GM13976 (cell line): Measurements from ENCODE around the gene PDZD4.

Experiments used
- DNase-seq: peaks from one replicate; pipeline ENCODE4 v3.0.0; 2012; ENCODE audit warnings: low spot score
- in situ Hi-C: fragments of 300-500 bp; cut with MboI; formaldehyde crosslinking; loops from one replicate; pipeline ENCODE4 v1.12.0; 2022; ENCODE audit warnings: low sequenced_read_pairs, mixed read lengths, inconsistent platforms; ENCODE audit not compliant: unreplicated experiment
- TF ChIP-seq, protein P1 (sequence below): IDR thresholded peaks from 2 replicates; pipeline ENCODE4 v1.5.1; 2012; ENCODE audit warnings: borderline replicate concordance, mild to moderate bottlenecking; ENCODE audit not compliant: insufficient read depth; ENCODE audit errors: extremely low read depth, missing control alignments, control extremely low read depth

Gene PDZD4, protein sequence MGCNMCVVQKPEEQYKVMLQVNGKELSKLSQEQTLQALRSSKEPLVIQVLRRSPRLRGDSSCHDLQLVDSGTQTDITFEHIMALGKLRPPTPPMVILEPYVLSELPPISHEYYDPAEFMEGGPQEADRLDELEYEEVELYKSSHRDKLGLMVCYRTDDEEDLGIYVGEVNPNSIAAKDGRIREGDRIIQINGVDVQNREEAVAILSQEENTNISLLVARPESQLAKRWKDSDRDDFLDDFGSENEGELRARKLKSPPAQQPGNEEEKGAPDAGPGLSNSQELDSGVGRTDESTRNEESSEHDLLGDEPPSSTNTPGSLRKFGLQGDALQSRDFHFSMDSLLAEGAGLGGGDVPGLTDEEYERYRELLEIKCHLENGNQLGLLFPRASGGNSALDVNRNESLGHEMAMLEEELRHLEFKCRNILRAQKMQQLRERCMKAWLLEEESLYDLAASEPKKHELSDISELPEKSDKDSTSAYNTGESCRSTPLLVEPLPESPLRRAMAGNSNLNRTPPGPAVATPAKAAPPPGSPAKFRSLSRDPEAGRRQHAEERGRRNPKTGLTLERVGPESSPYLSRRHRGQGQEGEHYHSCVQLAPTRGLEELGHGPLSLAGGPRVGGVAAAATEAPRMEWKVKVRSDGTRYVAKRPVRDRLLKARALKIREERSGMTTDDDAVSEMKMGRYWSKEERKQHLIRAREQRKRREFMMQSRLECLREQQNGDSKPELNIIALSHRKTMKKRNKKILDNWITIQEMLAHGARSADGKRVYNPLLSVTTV

DNA sequence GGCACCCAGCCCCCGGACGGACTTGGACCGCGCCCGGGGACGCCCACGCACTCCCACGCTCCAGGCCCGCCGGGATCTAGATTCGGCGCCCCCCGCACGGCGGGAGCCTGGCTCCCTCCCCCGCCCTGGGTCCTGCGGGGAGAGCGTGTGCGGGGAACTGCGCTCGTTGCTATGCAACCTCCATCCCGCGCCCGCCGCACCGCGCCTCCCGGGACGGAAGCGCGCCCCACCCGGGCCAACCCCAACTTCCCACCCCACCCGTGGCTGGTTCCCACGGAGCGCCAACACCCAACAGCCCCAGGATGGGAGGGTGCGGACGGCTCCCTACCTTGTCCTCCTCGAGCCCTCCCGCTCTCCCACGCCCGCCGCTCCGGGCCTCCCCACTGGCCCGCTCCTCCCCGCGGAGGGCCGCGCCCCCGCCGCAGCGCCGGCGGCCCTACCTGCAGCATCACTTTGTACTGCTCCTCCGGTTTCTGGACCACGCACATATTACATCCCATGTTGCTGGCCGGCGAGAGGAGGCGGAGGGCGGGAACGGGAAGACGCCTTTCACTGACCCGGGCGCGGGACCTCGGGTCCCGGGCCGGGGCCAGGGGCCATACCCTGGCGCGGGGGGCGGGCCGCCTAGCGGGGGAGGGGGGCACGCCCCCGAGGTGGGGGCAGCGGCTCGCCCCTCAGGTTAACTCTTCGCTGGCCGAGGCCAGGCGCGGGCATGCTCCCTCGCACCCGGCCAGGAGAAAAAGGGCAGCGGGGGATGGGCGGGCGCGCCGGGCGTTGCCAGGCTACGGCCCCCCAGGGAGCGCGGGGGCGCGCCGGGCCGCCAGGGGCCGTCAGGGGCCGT lies at the start of gene PDZD4:
PDZD4 (minus strand) TSS at position 746 of the 841 bp plus-strand sequence; CDS start at position 500, 246 bp downstream.
- peak; percentile 29 for DNase-seq
- TF ChIP-seq, protein P1, sequence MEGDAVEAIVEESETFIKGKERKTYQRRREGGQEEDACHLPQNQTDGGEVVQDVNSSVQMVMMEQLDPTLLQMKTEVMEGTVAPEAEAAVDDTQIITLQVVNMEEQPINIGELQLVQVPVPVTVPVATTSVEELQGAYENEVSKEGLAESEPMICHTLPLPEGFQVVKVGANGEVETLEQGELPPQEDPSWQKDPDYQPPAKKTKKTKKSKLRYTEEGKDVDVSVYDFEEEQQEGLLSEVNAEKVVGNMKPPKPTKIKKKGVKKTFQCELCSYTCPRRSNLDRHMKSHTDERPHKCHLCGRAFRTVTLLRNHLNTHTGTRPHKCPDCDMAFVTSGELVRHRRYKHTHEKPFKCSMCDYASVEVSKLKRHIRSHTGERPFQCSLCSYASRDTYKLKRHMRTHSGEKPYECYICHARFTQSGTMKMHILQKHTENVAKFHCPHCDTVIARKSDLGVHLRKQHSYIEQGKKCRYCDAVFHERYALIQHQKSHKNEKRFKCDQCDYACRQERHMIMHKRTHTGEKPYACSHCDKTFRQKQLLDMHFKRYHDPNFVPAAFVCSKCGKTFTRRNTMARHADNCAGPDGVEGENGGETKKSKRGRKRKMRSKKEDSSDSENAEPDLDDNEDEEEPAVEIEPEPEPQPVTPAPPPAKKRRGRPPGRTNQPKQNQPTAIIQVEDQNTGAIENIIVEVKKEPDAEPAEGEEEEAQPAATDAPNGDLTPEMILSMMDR = no peak
- in situ Hi-C loops = no loop called here

DNA sequence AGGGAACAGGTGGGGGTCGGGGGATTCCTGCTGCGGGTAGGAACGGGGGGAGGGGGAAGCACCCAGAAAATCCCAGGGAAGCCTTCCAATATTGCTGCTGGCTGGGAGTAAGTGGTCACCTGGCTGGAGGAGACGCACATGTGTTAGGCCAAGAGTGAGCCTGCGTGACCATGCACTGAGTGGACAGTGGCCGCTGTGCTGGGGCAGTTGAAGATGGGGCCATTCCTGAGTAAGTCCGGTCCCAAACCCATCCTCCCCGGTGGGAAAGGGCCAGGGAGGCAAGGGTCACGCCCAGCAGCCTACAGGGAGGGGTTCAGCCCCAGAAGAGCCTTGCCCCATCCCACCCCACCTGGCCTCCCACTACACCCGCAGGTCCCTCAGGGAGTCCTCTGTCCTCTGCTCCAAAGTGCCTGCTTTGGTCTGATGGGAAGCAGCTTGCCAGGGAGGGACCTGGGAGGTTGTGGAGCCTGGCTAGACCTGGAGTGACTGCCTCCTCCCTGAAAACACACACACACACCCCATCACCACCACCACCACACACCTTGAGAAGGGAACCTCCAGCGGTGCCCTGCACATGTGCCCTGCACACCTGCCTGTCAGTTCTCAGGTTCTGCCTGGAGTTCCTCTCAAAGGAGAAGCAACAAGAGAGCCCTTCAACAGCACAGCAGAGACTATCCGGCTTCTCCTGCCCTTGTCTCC lies 49.5 kb upstream of the PDZD4 start:
- in situ Hi-C loops = no loop called here
- TF ChIP-seq, protein P1 = no peak
- no peak for DNase-seq

- in situ Hi-C loops = no loop called here
- peak; percentile 60 for DNase-seq
- TF ChIP-seq, protein P1 = no peak
These were observed 48.8 kb upstream of the PDZD4 start for GRCh38 chrX:153878969-153879653.

- in situ Hi-C loops = no loop called here
- TF ChIP-seq, protein P1 = no peak
- DNase-seq = no peak
These were observed 48.0 kb upstream of the PDZD4 start for GRCh38 chrX:153878345-153878744.

DNA sequence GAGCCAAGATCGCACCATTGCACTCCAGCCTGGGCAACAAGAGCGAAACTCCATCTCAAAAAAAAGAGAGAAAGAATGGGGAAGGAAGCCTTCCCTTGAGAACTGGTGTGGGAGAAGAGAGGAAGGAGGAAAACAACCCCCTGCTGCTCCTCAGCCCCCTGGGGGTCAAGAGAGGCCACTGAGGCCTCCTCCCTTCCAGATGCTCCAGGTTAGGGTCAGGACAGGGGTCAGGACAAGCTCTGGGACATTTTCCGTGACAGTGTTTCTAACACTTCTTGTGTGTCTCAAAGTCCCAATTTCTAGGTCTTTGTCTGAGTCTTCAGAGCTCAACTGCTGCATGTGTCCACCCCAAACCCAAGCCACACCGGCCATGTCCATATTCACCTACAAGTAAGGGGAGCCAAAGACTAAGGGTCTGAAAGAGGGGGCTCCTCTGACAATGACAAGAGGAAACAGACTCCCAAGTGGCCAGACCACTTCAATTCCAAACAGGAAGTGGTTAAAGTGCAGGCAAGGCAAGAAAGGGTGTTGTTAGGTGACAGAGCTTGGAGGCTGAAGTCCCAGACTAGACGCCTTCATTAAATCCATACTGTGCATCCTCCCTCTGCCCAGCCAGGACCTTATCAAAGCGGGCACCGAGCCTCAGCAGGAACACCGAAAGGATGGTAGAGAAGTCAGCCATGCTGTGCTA lies 47.4 kb upstream of the PDZD4 start:
- in situ Hi-C loops = no loop called here
- DNase-seq = no peak
- TF ChIP-seq, protein P1 = no peak
